Stomach (tissue), 4 donors: ENCODE measurements around the gene RASSF3.
A peak's percentile ranks its signal among the peaks of the same experiment; 100 is the strongest.

Experiments
- CTCF ChIP-seq, 7 experiments: fragments of 450-650 bp in 4 of 7; fragments of 200-600 bp in 3 of 7; sonication (generic) in 3 of 7; IDR thresholded peaks; one replicate each; pipeline ENCODE4 v1.5.1; 2016 to 2019; ENCODE audit warnings: antibody characterized with exemption in 7 of 7, control low read depth in 2 of 7, mild to moderate bottlenecking in 1 of 7
- POLR2AphosphoS5 ChIP-seq, 3 donors: sonication (generic); formaldehyde crosslinking; IDR thresholded peaks; one replicate each; pipeline ENCODE4 v1.6.1; 2016; ENCODE audit warnings: antibody characterized with exemption in 3 of 3

GRCh38 chr12:64675795-64676194 is 65.5 kb downstream of the RASSF3 start:
- TF ChIP-seq POLR2AphosphoS5 (IDR thresholded peaks at IDR 0.05), result peak; percentile 75 to 81 (median 77)
- TF ChIP-seq CTCF (IDR thresholded peaks at IDR 0.05), result no peak
